ENCODE results near the gene FAM240A.

Gene FAM240A

DNA sequence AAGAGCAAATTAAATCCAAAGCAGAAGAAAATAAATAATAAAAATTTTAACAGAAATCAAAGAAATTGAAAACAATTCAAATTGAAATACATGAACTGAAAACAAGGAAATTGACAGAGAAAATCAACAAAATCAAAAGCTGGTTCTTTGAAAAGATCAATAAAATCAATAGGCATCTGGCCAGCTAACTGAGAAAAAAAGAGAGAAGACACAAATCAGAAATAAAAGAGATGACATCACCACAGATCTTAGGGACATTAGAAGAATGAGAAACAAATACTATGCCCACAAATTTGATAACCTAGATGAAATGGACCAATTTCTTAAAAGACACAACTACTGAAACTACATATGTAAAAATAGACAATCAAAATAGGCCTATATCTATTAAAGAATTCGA, 38.8 kb downstream of the FAM240A start:
- CTCF ChIA-PET = no interaction called here
- DNase-seq = no peak
- H3K4me1 Mint-ChIP-seq = no peaks in the 10 kb centered on the region
- H3K9me3 Mint-ChIP-seq = peaks cover 12% of the 10 kb centered on the region
- no peak overlapping the region for H3K27ac Mint-ChIP-seq
- no peaks in the 10 kb centered on the region for H3K36me3 Mint-ChIP-seq
- H3K4me3 Mint-ChIP-seq = no peak overlapping the region
- H3K27me3 Mint-ChIP-seq = peaks cover 46% of the 10 kb centered on the region

DNA sequence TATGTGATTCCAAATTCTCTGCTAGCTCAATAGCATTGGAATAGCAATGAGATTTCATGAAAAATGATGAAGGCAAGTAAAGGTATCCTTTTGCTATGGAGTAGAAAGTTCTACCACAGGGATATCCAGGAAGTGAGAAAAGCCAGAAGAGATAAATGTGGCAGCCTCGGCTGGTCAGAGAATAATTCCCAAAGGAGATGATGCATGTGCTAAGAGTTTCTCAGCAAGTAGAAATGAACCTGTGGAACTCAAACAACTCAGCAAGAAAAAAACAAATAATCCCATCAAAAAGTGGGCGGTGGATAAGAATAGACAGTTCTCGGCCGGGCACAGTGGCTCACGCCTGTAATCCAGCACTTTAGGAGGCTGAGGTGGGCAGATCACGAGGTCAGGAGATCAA, 42.9 kb downstream of the FAM240A start:
- CTCF ChIA-PET = no interaction called here
- no peak overlapping the region for H3K27ac Mint-ChIP-seq
- DNase-seq = no peak
- H3K9me3 Mint-ChIP-seq = peaks cover 12% of the 10 kb centered on the region
- H3K36me3 Mint-ChIP-seq = no peaks in the 10 kb centered on the region
- no peaks in the 10 kb centered on the region for H3K4me1 Mint-ChIP-seq
- H3K4me3 Mint-ChIP-seq = no peak overlapping the region
- peaks cover 43% of the 10 kb centered on the region for H3K27me3 Mint-ChIP-seq

DNA sequence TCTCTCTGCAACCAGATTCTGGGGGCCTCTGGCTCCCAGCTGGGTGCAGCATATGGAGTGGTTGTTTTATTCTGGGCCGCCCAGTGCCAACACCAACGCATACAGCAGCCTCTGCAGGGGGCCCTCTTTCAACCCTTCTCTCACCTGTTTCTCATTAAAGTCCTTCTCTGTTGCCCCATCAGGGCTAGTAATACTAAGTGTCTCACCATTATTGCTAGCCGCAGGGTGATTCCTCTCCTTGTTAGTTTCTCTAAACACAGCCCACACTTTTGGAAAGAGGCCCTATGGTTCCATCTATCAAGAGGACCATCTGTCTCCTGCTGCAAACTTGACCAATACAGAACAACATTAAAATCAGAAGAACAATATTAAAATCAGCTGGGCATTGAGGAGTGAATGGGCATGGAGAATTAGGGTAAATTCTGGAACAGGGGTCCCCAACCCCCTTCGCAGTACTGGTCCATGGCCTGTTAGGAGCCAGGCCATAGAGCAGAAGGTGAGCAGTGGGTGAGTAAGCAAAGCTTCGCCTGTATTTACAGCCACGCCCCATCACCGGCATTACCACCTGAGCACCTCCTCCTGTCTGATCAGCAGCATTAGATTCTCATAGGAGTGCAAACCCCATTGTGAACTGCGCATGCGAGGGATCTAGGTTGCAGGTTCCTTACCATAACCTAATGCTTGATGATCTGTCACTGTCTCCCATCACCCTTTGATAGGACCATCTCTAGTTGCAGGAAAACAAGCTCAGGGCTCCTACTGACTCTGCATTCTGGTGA, 44.6 kb downstream of the FAM240A start:
- H3K9me3 Mint-ChIP-seq = peaks cover 6% of the 10 kb centered on the region

DNA sequence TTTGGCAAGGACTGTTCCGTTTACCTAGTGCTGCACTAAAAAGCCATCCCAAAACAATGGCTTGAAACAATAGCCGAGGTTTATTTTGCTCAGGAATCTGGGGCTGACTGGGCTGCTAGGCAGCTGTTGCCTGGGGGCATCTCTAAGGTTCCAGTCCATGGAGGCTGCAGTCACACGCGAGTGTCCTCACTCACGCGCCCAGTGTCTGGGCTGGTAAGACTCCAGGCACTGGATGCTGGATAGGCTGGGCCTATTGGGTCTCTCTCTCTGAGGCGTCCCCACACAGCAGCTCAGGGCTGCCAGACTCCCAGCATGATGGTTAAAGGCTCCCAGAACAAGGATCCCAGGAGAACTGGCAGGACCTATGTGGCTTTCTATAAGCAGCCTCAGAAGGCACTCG, 47.0 kb downstream of the FAM240A start:
- CTCF ChIA-PET = no interaction called here
- Mint-ChIP-seq H3K36me3 (no peaks in the 10 kb centered on the region), H3K4me1 (no peaks in the 10 kb centered on the region), H3K9me3 (no peaks in the 10 kb centered on the region), H3K27me3 (peaks cover 50% of the 10 kb centered on the region), H3K27ac (no peak overlapping the region), H3K4me3 (no peak overlapping the region)
- DNase-seq = no peak

More for the DNA sequence above, 44.6 kb downstream of the FAM240A start:
- Mint-ChIP-seq H3K36me3 (no peaks in the 10 kb centered on the region), H3K4me3 (no peak overlapping the region), H3K27ac (no peak overlapping the region), H3K4me1 (no peaks in the 10 kb centered on the region), H3K27me3 (peaks cover 52% of the 10 kb centered on the region)
- no peak for DNase-seq
- CTCF ChIA-PET = no interaction called here

DNA sequence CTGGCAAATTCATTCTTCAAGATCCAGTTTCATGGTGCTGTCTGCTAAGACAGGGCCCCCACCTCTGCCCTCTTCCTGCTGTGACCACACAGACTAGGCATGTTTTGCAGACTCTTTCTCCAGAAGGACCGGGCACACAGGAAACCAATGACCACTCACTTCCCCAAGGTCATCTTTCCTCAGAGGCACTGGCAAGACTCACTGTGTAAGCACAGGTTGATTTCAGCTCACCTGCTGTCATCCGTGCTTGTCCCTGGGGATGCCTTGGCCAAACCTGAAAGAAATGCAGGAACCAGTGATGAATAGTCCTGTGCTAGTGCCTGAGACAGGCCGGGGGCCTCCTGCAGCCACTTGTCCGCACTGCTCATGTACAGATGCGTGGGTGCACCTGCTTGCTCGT, 47.7 kb downstream of the FAM240A start:
- Mint-ChIP-seq H3K4me1 (no peaks in the 10 kb centered on the region), H3K27ac (no peak overlapping the region)
- DNase-seq = no peak

DNA sequence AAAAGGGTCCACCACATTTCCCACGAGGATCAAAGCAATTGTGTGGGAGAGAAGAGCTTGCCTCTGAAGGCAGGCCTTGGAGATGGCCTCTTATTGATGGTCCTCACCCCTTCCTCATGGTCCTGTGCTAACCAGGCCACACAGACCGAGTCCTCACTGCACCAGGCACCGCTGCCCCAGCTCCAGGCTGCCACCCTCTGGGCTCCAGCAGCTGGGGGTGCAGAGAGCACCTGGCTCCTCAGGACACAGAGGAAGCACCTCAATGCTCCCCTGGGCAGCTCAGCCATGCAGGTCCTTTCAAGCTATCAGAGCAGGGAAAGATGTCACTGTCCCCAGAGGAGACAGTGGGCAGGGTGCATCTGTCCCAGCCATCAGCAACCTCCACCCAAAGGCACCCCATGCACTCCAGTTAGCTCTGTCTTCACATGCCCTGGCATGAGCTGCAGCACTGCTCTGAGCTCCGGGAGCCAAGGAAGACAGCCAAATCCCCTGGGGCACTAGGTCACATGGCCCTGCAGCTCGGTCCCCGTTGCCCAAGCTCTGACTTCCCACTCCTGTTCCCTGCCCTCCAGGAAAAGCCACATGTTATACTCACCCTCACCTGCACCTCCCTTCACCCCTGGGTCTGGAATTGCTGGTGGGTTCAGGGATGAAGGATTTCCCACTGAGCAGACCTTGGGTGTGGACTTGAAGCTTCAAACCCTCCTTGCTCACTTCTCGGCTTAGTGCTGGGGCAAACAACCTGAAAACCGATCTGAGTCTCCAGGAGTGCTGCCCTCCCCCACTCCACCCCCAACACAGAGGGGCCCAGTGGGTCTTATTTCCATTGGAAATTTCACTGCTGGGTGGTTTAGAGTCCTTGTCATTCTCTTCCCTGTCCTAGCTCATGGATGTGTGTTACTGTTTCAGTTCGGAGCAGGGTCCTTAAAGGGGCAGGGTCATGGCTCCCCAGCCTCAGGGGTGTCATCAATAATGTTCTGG, 48.5 kb downstream of the FAM240A start:
- H3K9me3 Mint-ChIP-seq = no peaks in the 10 kb centered on the region
- DNase-seq = no peak
- no peaks in the 10 kb centered on the region for H3K4me1 Mint-ChIP-seq
- H3K27me3 Mint-ChIP-seq = peaks cover 42% of the 10 kb centered on the region
- no peak overlapping the region for H3K4me3 Mint-ChIP-seq
- H3K36me3 Mint-ChIP-seq = no peaks in the 10 kb centered on the region
- CTCF ChIA-PET = interaction anchor here (0.9 to 1.2 kb wide), 2 partner anchors 28 to 172 kb away, joined by 3 read pairs; no protein-coding TSS in a partner anchor
- peak overlapping the region; percentile 12 for H3K27ac Mint-ChIP-seq

More for the DNA sequence above, 47.7 kb downstream of the FAM240A start:
- peaks cover 50% of the 10 kb centered on the region for H3K27me3 Mint-ChIP-seq
- no peaks in the 10 kb centered on the region for H3K36me3 Mint-ChIP-seq
- no peaks in the 10 kb centered on the region for H3K9me3 Mint-ChIP-seq
- CTCF ChIA-PET = no interaction called here
- H3K4me3 Mint-ChIP-seq = no peak overlapping the region

DNA sequence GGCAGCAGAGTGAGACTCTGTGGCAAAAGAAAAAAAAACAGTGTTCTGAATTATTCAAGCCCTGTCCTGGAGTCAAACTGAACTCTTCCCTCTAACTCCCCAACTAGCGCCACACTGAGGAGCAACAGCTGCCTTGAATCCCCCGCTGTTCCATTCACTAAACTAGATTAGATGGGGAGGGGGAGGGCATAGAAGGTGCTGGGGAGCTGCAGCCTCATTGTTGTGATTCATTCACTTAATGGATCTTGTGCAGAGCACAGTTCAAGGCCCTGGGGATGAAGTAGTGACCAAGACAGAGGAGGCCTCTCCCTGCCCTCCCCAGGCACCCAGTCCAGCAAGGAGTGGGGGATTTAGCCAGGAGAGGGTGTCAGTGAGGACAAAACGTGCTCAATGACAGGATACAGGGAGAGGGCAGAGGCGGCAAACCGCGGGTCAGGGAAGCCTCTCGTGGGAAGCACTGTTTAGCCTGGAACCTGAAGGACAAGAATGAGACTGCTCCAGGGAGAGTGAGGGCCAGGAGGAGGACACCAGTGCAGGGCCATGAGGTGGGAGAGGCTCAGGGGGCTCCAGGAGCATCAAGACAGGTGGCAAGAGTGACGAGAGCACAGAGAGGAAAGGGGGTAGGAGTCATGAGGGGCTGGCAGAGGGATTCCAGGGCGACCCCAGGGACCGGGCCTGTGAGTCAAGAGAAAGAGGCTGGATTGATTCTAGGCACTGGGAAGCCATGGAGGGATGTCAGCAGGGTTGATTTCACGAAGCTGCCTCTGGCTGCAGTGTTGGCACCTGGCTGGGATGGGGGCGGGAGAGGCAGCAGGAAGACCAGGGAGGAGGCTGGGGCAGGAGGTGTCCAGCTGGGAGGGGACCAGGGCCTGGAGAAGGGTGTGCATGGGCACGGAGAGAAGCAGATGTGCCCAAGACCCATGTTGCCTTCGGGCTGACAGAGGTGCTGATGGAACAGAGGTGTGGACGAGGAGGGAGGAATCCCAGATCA, 49.7 kb downstream of the FAM240A start:
- Mint-ChIP-seq H3K36me3 (no peaks in the 10 kb centered on the region), H3K27me3 (peaks cover 42% of the 10 kb centered on the region), H3K4me3 (no peak overlapping the region), H3K9me3 (no peaks in the 10 kb centered on the region), H3K27ac (no peak overlapping the region), H3K4me1 (no peaks in the 10 kb centered on the region)
- no peak for DNase-seq
- CTCF ChIA-PET = no interaction called here

DNA sequence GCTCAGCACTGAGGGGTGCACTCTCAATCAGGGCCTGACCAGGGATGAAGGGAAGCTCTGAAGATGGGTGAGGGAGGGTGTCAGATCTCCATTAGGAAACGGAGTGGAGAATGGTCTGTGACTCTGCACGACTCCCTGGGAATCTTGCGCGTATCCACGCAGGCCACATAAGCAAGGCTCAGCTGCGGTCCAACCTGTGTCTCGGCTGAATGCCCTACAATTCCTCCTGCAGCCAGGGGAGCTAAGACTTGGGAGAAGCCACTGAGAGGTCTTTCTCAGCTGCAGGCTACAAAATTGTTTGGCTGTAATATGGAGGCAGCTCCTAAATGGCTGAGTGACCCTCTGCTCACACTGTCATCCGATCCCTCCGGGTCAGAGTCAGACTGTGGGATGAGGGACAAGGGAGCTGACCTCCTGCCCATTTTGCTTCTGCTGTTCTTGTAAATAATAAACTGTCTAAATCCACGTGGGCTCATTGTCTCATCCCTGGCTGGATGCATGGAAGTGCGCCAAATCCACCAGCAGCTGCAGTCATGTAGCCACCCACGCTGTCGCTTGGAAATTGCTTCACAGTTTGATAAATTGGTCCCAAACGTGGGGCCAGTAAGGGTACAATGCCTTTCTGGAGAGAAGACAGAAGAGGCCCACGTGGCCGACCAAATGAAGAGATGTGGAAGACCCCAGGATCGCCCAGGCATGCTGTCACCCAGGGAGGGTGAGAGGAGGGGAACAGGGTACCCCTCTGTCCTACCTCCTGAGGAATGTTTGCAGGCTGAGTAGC, 50.6 kb downstream of the FAM240A start:
- H3K9me3 Mint-ChIP-seq = no peaks in the 10 kb centered on the region
- no peaks in the 10 kb centered on the region for H3K36me3 Mint-ChIP-seq
- no peak for DNase-seq
- no peak overlapping the region for H3K27ac Mint-ChIP-seq
- H3K4me3 Mint-ChIP-seq = no peak overlapping the region
- no peaks in the 10 kb centered on the region for H3K4me1 Mint-ChIP-seq
- CTCF ChIA-PET = no interaction called here
- H3K27me3 Mint-ChIP-seq = peaks cover 37% of the 10 kb centered on the region

DNA sequence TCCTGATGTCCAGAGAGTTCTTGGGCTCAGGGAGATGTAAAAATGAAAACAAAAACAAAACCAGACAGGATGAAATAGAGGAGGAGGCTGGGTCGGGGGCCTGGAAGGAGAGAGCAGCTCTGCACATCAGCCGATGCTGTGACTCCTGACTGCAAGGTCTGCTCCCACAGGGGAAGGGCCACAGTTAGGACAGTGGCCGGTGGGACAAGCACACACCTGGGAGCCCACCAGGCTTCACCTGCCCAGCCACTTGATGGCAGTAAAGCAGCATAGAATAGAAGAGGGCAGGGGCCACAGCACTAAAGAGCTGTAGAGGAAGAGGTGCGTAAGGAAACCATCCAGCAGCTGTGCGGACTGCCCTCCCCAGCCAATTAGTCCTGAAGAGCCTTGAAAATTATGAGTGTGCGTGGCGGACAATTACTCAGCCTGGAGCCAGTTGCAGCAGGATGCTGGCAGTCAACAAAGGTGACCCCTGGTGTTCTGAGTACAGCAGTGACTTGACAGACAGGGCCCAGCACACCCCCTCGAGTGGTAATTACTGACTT, 51.3 kb downstream of the FAM240A start:
- H3K36me3 Mint-ChIP-seq = no peaks in the 10 kb centered on the region
- DNase-seq = peak; percentile 45
- H3K4me1 Mint-ChIP-seq = no peaks in the 10 kb centered on the region
- H3K27ac Mint-ChIP-seq = no peak overlapping the region
- H3K9me3 Mint-ChIP-seq = no peaks in the 10 kb centered on the region
- CTCF ChIA-PET = interaction anchor here (0.8 to 1.4 kb wide), 4 partner anchors 19 to 174 kb away, joined by 3 to 5 read pairs (median 4); no protein-coding TSS in a partner anchor
- no peak overlapping the region for H3K4me3 Mint-ChIP-seq
- peaks cover 32% of the 10 kb centered on the region for H3K27me3 Mint-ChIP-seq

DNA sequence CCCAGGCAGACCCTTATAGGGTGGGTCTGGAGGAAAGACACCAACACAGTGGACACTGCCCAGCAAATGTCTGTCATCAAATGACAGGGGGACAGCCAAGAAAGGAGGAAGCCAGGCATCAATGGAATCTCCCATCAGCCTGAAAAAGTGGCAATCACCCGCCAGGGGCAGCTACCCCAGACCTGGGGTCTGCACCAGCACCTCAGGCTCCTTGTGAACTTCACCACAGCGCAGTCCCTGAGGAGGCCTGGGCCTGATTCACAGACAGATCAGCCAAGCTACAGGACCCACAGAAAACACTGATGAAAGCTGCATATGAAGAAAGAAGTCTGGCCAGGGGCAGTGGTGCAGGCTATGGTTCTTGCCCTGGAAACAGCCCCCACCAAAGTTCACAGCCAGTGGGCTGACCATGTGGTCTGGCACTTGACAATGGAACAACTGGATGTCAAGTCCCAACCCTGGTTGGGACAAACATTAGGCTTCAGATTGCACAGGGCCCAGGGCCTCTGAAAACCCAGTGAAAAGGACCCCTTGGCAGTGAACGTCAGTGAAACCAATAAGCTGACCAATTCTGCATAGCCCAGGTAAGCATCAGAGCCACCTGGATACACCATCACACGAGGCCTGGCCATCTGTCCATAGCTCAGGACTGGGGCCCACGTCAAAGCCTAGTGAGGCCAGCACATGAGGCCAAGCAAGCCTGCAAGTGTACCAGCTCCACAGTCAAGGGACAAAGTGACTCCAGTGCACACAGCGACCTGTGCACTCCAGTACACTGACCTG, 52.1 kb downstream of the FAM240A start:
- no peak overlapping the region for H3K4me3 Mint-ChIP-seq
- no peaks in the 10 kb centered on the region for H3K9me3 Mint-ChIP-seq
- H3K27me3 Mint-ChIP-seq = peaks cover 32% of the 10 kb centered on the region
- no peak overlapping the region for H3K27ac Mint-ChIP-seq
- CTCF ChIA-PET = interaction anchor here (0.8 to 1.4 kb wide), 5 partner anchors 9 to 175 kb away, joined by 3 to 5 read pairs (median 3); no protein-coding TSS in a partner anchor
- no peaks in the 10 kb centered on the region for H3K4me1 Mint-ChIP-seq
- DNase-seq = no peak
- no peaks in the 10 kb centered on the region for H3K36me3 Mint-ChIP-seq

DNA sequence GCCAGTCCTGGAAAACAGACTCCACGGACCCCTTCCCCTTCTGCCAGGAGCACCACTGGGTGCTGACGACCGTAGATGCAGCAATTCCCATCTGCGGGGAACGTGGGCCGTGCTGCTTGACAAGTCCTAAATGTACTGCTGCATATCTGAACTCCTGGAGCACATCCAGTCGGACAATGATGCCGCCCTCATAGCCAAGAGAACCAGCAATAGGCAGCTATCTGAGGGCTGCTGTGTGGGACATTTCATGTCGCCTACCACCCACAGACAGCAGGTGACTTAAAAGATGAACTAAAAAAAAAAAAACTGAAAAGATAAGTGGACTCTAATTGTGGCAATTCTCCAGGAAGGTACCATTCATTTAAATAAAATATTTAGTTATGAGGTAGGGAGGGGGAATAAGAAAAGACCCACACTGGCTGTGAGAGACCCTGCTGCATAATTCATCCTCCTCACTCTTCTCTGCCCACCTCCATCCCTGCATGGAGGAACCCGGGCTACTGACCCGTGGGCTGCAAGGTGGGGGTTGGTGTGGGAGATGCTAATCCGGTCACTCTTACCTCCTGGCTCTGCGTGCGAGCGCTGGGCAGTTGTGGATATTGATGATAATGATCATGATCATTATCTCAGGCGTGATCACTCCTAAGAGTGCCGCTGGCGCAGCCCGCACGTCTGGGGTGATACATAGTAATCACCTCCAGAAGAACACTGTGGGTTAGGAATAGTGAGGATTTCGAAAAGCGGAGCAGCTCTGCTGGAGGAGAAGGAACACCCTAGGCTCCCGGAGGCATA, 52.8 kb downstream of the FAM240A start:
- DNase-seq = no peak
- H3K27me3 Mint-ChIP-seq = peaks cover 26% of the 10 kb centered on the region
- no peaks in the 10 kb centered on the region for H3K4me1 Mint-ChIP-seq
- no peak overlapping the region for H3K27ac Mint-ChIP-seq
- H3K4me3 Mint-ChIP-seq = no peak overlapping the region
- H3K9me3 Mint-ChIP-seq = no peaks in the 10 kb centered on the region
- H3K36me3 Mint-ChIP-seq = no peaks in the 10 kb centered on the region
- CTCF ChIA-PET = interaction anchor here (1.1 to 1.4 kb wide), 2 partner anchors 8 to 176 kb away, joined by 3 to 5 read pairs; no protein-coding TSS in a partner anchor

Measured in activated naive CD4-positive, alpha-beta T cell treated with anti-CD3 and anti-CD28 coated beads, Interleukin-2, amount 10 ng/mL, durations not matched to agents 7 days and 5 days (primary cell).